ENCODE measurements around the gene SLC9C2. TPM values are rescaled to one million over a fixed set of nuclear protein-coding genes. Genes with fewer than 3 reads are reported as not detected.

The SLC9C2 gene
- total RNA-seq, 1 experiment from 2014 or later = not detected

DNA sequence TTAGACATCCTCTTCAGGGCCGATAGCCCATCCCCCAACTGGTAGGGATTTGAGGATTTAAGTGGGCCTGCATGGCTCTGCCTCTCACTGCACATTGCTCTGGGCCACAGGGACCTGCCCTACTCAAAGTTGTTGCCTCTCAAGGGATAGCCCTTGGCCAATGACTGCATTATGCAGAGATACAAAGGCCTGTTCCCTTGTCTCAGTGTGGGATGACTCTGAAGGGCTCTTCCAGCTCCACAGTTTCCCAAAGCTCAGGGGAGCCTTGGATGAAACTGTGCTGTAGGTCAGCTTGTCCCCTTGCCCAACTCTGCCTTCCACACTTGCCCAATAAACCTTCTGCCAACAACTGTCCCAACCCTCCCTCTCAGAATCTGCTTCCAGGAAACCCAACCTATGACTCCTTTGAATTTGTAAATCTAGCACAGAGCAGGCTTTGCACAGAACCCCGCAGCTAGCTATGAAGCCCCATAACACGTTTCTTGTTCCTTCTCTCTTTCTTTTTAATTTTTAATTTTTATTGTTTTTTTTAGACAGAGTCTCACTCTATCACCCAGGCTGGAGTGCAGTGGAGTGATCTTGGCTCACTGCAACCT is 42.5 kb downstream of the SLC9C2 start:
- DNase-seq (ENCODE audit: low read depth, low spot score) = no peak
- no peaks in the 10 kb centered on the region for H3K27me3 ChIP-seq (ENCODE audit: control insufficient read depth, insufficient read depth, low read length)
- no peaks in the 10 kb centered on the region for H3K4me1 ChIP-seq (ENCODE audit: control insufficient read depth, insufficient read depth, low read length)
- H3K4me3 ChIP-seq (ENCODE audit: low read depth in 2 of 2, low read length in 2 of 2) = no peak overlapping the region
- intact Hi-C loops (cut with micrococcal nuclease; ENCODE audit: unreplicated experiment) = no loop called here
- CTCF ChIA-PET = no interaction called here
- BruUV-seq (replicated peaks) = no TSS peak
- TF ChIP-seq, protein P1, sequence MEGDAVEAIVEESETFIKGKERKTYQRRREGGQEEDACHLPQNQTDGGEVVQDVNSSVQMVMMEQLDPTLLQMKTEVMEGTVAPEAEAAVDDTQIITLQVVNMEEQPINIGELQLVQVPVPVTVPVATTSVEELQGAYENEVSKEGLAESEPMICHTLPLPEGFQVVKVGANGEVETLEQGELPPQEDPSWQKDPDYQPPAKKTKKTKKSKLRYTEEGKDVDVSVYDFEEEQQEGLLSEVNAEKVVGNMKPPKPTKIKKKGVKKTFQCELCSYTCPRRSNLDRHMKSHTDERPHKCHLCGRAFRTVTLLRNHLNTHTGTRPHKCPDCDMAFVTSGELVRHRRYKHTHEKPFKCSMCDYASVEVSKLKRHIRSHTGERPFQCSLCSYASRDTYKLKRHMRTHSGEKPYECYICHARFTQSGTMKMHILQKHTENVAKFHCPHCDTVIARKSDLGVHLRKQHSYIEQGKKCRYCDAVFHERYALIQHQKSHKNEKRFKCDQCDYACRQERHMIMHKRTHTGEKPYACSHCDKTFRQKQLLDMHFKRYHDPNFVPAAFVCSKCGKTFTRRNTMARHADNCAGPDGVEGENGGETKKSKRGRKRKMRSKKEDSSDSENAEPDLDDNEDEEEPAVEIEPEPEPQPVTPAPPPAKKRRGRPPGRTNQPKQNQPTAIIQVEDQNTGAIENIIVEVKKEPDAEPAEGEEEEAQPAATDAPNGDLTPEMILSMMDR (IDR thresholded peaks at IDR 0.05) = no peak
- TF ChIP-seq TCF7L2 (IDR thresholded peaks at IDR 0.05; ENCODE audit: low read depth, low read length) (no peak), POLR2AphosphoS5 (IDR thresholded peaks at IDR 0.05; ENCODE audit: low read depth, low read length) (no peak), SIN3A (IDR thresholded peaks at IDR 0.05; ENCODE audit: borderline replicate concordance, insufficient read depth, low read depth, low read length) (no peak)
- TF ChIP-seq, protein P2, sequence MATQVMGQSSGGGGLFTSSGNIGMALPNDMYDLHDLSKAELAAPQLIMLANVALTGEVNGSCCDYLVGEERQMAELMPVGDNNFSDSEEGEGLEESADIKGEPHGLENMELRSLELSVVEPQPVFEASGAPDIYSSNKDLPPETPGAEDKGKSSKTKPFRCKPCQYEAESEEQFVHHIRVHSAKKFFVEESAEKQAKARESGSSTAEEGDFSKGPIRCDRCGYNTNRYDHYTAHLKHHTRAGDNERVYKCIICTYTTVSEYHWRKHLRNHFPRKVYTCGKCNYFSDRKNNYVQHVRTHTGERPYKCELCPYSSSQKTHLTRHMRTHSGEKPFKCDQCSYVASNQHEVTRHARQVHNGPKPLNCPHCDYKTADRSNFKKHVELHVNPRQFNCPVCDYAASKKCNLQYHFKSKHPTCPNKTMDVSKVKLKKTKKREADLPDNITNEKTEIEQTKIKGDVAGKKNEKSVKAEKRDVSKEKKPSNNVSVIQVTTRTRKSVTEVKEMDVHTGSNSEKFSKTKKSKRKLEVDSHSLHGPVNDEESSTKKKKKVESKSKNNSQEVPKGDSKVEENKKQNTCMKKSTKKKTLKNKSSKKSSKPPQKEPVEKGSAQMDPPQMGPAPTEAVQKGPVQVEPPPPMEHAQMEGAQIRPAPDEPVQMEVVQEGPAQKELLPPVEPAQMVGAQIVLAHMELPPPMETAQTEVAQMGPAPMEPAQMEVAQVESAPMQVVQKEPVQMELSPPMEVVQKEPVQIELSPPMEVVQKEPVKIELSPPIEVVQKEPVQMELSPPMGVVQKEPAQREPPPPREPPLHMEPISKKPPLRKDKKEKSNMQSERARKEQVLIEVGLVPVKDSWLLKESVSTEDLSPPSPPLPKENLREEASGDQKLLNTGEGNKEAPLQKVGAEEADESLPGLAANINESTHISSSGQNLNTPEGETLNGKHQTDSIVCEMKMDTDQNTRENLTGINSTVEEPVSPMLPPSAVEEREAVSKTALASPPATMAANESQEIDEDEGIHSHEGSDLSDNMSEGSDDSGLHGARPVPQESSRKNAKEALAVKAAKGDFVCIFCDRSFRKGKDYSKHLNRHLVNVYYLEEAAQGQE (IDR thresholded peaks at IDR 0.05; ENCODE audit: insufficient read depth in 1 of 2, low read depth in 2 of 2, low read length in 1 of 2) = no peak
- H3K9me3 ChIP-seq (ENCODE audit: control insufficient read depth, insufficient read depth, low read depth, low read length) = no peaks in the 10 kb centered on the region
- POLR2A ChIA-PET = no interaction called here
- H3K27ac ChIP-seq (ENCODE audit: low read length) = no peak overlapping the region
- no peak for ATAC-seq
- H3K36me3 ChIP-seq (ENCODE audit: control insufficient read depth, insufficient read depth, low read length) = no peaks in the 10 kb centered on the region
- in situ Hi-C loops (cut with HindIII; ENCODE audit: low pct_unique_long_range_greater_than_20kb, low sequenced_read_pairs) = no loop called here

- no peaks in the 10 kb centered on the region for H3K9me3 ChIP-seq (ENCODE audit: control insufficient read depth, insufficient read depth, low read depth, low read length)
These were observed 47.1 kb downstream of the SLC9C2 start for GRCh38 chr1:173555651-173556305.

More at GRCh38 chr1:173555651-173556305, 47.1 kb downstream of the SLC9C2 start:
- ChIA-PET POLR2A (no interaction called here), CTCF (no interaction called here)
- H3K4me1 ChIP-seq (ENCODE audit: control insufficient read depth, insufficient read depth, low read length) = no peaks in the 10 kb centered on the region
- H3K27ac ChIP-seq (ENCODE audit: low read length) = no peak overlapping the region
- no peaks in the 10 kb centered on the region for H3K36me3 ChIP-seq (ENCODE audit: control insufficient read depth, insufficient read depth, low read length)
- no peak overlapping the region for H3K4me3 ChIP-seq (ENCODE audit: low read depth in 2 of 2, low read length in 2 of 2)
- DNase-seq (ENCODE audit: low read depth, low spot score) (no peak), ATAC-seq (no peak)
- TF ChIP-seq, protein P1 (IDR thresholded peaks at IDR 0.05) = no peak
- TF ChIP-seq TCF7L2 (IDR thresholded peaks at IDR 0.05; ENCODE audit: low read depth, low read length) (no peak), POLR2AphosphoS5 (IDR thresholded peaks at IDR 0.05; ENCODE audit: low read depth, low read length) (no peak), SIN3A (IDR thresholded peaks at IDR 0.05; ENCODE audit: borderline replicate concordance, insufficient read depth, low read depth, low read length) (no peak)
- TF ChIP-seq, protein P2 (IDR thresholded peaks at IDR 0.05; ENCODE audit: insufficient read depth in 1 of 2, low read depth in 2 of 2, low read length in 1 of 2) = no peak
- no peaks in the 10 kb centered on the region for H3K27me3 ChIP-seq (ENCODE audit: control insufficient read depth, insufficient read depth, low read length)
- in situ Hi-C loops (cut with HindIII; ENCODE audit: low pct_unique_long_range_greater_than_20kb, low sequenced_read_pairs) (no loop called here), intact Hi-C loops (cut with micrococcal nuclease; ENCODE audit: unreplicated experiment) (no loop called here)
- BruUV-seq (replicated peaks) = no TSS peak

Measured in Panc1 (cell line).